Left lobe of liver (tissue), 2 donors: ENCODE measurements around the gene VRK1. TPM values are rescaled to one million over a fixed set of nuclear protein-coding genes. Genes with fewer than 3 reads are reported as not detected.
"Not testable (repeated sequence)": the region's sequence is repeated elsewhere in the genome, so short reads cannot be mapped to it uniquely, and the experiment has no call there.

Experiments used
- ATAC-seq: fragments of 200-7000 bp; cut with Tn5 transposase; one replicate; pipeline ENCODE4 v1.9.1; 2020; ENCODE audit warnings: mild to moderate bottlenecking, moderate library complexity
- DNase-seq: peaks from one replicate; pipeline ENCODE4 v3.0.0-alpha.2; 2020; ENCODE audit warnings: low spot score
- total RNA-seq: library from RNA; stranded (reverse); gene quantifications from one replicate; pipeline ENCODE4 v1.2.1, GENCODE V29; 2021
- donor health status: DM: no; HTN: no; CAD: no; lungs with moderate emphysema.
- donor health status: DM: no; HTN: yes; CAD: no.

VRK1 gene
- total RNA-seq, 1 donor from 2014 or later = 1.8 TPM

DNA sequence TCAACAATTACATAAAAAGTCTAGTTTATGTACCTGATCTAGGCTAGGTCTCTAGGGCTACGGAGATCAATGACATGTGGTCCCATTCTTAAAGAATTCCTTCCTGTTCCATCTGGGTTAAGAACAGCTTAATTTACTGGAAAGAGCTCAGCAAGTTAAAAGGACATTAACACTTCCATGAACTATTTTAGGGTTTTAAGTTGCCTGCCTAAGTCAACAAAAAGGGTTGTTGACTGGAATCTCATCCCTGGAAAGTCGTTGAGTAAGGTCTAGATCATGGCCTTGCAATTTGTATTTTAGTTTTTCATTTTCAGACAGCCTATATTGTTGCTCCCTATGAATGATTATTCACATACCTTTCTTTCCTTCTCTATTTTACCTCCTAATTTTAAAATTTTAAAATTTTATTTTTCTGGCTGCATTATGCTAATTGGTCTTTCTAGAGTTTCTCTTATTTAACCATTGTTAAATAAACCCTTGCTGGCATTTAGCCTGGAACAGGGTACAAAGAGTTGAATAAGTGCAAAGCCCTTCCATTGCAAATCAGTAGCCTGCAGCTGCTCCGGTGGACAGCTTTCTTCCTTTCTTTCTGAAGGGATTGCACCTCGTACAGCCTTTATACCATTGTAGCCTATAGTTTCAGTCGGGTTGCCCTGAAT lies 66.3 kb downstream of the VRK1 start:
- peak; percentile 66 for ATAC-seq

DNA sequence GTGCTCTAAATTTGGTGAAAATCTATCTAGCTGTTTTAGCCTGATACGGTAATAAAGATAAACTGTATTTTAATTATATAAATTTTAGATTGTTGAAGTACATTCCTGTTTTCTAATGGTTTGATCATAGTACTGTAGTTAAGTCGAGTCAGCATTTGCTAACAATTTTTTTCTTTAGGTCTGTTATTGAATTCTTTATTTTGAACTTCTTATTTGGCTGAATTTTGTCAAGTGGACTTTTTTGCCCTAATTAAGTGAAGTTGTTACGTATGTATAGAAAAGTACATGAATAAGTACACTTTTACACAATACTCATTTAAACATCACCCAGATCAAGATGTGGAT lies 66.8 kb downstream of the VRK1 start:
- ATAC-seq (no peak), DNase-seq (no peak)

More for the DNA sequence above, 66.3 kb downstream of the VRK1 start:
- no peak for DNase-seq

DNA sequence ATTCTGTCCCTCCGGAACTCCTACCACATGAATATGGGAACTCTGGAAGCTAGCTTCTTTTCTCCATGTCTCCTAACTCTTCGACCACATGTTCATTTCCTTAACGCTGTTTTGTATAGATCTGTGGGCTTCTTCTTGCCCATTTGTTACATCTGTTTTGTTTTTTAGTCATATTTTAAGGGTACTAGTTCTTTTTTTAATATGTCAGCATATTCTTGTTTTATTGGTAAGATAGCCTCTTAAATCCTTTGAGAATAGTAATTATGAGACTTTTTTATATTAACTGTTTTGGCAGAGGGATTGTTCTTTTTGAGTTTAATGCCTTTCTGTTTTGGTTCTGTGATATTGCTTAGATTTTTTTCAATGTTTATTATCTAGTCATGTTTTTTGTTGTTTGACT lies 70.5 kb downstream of the VRK1 start:
- DNase-seq (no peak), ATAC-seq (no peak)

DNA sequence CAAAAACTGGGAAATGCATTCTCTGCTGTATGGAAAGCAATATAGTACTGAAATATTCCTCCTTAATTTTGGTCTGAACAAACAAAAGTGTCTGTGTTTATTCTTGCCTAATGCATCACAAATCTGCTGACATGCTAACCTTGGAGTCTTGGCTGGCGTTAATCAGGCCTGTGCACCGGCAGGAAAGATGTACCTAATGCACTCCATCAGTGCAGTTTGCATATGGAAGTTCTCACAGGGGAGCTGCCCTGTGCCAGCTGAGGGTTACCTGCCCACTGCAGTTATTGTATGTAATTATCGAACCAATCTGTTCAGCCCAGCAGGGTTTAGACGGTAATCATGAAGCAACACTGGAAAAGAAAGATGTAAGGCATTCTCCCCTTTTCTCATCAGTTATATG lies 76.9 kb downstream of the VRK1 start:
- ATAC-seq (no peak), DNase-seq (no peak)

GRCh38 chr14:96876747-96877146 lies 79.6 kb downstream of the VRK1 start:
- peak; percentile 77 for ATAC-seq
- no peak for DNase-seq

GRCh38 chr14:96881713-96882112 lies 84.5 kb downstream of the VRK1 start:
- ATAC-seq (no peak), DNase-seq (no peak)

- not testable (repeated sequence) for DNase-seq, ATAC-seq
Observed at GRCh38 chr14:96883974-96884373, 86.8 kb downstream of the VRK1 start.

GRCh38 chr14:96888158-96888557 lies 91.0 kb downstream of the VRK1 start:
- DNase-seq (no peak), ATAC-seq (no peak)

DNA sequence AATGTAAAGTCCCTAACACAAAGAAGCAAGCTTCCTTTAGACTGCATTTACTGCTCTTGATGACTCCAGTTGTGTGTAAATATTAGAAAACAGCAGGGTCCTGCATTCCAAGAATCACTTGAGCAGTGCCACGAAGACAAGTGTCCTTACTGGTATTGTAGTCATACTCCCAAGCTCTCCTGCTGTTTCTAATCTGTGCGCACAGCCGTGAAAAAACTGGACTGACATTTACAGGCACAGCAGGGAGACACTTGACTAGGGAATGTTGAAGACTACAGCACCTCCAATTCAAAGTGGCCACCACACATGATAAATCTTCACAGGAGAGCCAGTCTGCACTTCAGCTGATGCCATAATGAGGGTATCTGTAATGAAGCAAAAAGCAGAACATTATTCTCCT lies 91.4 kb downstream of the VRK1 start:
- no peak for ATAC-seq
- no peak for DNase-seq

DNA sequence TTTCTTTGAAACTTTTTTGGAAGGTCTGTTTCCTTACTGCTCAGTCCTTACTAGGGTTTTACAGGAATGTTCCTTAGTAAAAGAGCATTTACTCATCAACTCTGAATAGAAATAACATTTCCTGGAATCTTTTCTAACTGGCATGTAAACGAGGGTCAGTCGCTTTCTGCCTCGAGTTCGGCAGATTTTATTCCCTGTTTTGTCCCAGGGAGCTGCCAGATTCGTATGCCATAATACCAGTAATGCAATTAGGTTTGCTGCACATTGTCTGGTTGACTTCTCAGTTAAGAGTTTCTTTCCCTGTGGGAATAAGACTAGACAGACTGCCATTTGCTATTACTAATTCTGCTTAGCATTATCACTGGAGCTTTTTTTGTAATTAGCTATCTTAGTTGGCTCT lies 91.9 kb downstream of the VRK1 start:
- no peak for DNase-seq
- ATAC-seq = no peak

DNA sequence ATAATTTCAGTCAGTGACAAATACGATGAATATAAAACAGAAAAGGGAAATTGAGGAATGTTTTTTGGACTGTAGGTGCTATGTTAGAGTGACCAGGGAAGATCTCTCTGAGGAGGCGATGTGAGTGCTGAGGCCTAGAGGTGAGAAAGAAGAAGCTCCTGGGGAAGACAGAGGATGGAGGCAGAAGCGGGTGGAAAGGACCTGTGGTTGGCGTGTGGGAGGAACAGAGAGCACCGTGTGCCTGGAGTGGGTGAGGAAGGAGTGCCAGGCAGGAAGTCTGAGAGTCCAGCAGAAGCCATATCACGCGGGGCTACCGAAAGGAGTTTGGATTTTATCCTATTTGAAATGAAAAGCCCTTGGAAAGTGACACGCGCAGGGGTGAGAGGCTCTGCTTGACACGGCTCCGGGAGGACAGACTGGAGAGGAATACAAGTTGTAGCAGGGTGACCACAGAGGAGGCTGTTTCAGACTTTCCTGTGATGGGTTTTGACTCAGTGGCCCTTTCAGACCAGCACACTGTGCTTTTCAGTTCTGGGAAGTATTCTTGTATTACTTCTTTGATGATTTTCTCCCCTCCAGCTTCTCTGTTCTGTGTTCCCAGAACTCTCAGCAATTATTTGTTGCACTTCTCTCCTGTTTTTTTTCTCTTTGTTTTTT lies 96.9 kb downstream of the VRK1 start:
- ATAC-seq = no peak

DNA sequence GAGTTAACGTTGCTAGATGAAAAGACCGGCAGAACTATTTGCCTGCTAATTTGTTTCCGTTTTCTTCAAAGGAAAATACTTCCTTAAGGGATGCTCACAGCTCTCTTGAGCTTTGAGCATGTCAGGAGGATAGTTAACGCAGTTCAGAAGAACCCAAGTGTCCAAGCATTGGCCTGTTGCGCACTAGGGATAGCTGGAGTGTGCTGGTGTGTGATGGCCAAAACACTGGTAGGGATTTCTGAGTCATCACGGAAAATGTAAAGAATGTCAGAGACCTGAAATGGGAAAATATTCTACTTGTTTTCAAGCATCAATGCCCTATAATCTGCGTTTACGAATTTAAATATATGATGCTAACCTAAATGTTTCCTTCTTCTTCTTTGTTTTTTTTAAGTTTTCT lies 97.8 kb downstream of the VRK1 start:
- DNase-seq (no peak), ATAC-seq (no peak)

More for the DNA sequence above, 96.9 kb downstream of the VRK1 start:
- DNase-seq = no peak

GRCh38 chr14:96895658-96896271 lies 98.6 kb downstream of the VRK1 start:
- no peak for DNase-seq
- ATAC-seq = no peak

DNA sequence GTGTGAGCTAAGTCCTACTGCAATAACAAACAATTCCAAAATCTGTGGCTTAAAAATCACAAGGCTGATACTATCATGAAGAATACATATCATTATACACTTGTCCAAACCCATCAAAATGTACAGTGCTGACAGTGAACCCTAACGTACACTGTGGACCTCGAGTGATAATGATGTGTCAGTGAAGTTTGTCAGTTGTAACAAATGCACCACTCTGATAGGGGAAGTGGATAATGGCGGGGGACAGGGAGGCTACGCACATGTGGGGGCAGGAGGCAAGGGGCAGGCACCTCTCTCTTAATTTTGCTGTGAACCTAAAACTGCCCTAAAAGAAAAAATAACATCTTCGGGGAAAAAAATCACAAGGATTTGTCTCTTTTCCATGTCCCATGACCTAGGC lies 100.0 kb downstream of the VRK1 start:
- no peak for DNase-seq
- no peak for ATAC-seq

DNA sequence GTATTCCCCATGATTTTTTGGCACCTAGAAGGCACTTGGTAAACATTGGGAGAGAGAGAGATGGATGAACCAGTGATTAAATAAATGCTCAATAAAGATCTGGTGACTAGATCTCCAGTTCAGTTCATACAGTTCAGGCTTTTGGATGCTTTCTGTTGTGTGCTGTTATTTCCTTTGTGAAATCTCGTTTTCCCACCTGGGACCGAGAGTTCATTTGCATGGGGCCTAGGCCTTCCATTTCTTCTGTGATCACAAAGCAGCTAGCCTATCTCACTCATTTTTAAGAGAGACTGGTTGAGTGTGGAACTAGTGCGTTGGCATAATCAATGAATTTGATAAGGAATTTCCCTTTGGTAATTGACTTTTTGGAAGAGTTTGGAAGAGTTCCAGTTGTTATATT lies 104.0 kb downstream of the VRK1 start:
- DNase-seq (no peak), ATAC-seq (no peak)

GRCh38 chr14:96902004-96902403 lies 104.8 kb downstream of the VRK1 start:
- DNase-seq (no peak), ATAC-seq (no peak)

DNA sequence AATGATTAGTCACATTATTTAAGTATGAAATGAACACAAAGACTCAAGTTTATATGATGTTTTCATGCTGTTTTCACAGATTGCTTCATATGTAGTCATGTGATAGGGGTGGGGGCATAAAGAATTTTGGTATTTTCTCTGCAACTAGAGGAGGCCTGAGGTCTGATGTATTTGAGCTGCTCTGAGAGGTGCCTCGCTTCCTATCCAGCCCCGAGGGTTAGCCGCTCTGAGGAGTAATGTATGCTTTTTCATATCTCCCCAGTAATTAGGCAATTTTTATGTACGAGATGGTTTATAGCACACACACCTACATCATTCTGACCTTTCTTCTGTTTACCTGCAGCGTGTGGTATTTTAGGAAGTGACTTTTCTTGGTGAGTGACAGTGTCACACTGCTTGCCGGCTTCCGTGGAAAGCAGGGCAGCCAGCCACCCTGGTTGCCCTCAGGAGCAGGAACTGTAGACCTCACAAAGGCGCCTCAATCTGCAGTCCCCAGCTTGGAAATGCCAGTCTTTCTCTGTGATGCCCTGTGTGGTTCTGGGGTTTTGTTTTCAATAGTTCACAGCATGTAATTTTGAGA lies 106.4 kb downstream of the VRK1 start:
- DNase-seq = no peak
- no peak for ATAC-seq

DNA sequence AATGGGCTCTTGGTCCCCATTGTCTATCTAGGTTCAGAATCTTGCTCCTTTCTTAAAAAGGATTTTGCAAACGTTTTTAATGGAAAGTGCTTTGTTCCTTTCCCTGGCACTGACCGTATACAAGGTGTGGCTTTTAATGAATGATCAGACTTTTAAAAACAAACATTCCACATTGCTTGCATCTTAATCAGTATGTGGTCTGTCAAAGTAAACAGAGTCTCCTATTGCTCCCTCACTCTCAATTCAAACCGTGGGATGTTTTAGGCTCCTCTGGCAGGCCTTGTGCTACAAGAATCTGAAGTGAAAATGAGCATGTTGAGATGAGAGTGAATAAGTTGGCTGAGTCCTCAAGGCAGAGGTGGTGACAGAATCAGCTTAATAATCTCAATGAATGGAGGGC lies 107.0 kb downstream of the VRK1 start:
- ATAC-seq (no peak), DNase-seq (no peak)

DNA sequence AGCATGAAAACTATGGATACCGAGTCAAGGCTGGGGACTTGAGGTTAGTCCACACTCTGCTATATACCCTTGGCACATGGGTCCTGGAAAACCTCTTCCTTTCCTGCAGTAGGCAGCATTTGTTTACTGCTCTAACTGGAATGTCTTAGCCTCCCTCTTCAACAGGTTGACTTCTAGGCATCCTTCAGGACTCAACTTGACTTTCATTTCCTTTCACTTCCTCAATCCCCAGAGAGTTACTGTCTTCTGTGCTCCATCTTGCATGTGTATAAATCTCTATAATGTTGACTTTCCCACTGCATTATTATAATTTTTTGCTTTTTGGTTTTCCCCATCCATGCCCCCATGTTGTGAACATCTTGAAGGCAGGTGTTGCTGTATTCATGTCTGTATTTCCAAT lies 107.9 kb downstream of the VRK1 start:
- ATAC-seq (no peak), DNase-seq (no peak)

DNA sequence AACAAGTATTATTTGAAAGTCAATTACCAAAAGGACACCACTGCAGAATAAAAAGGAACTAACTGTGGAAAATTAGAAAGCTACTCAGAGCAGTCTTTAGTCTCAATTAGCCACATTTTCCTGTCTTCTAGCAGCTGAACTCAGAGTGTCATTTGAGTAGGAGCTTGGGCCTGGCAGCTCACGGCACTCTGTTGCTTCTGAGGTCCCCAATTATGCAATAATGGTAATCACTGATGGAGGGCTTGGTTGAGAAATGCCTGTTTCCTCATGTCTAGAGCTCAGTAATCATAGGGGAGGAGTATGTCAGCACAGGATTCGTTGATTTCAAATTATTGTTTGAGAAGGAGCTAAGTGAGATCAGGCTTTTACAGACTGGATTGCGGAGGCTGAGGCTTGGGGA lies 108.6 kb downstream of the VRK1 start:
- DNase-seq (no peak), ATAC-seq (no peak)

DNA sequence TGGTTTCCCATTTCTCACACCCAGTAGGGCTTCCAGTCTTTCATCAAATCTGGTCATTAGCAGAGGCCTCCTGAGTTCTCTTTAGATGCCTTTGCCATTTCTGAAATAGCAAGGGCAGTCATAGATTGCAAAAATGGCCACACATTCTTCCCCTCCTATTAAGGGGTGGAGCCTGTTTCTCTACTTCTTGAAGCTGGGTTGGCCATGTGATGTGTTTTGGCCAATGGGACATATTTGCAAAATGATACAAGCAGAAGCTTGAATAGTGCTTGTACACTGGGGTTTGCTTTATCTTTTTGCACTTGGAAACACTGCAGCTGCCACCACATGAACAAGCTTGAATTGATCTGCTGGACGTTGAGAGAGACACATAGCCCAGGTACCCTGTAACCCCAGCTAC lies 109.3 kb downstream of the VRK1 start:
- ATAC-seq = no peak
- DNase-seq = no peak

DNA sequence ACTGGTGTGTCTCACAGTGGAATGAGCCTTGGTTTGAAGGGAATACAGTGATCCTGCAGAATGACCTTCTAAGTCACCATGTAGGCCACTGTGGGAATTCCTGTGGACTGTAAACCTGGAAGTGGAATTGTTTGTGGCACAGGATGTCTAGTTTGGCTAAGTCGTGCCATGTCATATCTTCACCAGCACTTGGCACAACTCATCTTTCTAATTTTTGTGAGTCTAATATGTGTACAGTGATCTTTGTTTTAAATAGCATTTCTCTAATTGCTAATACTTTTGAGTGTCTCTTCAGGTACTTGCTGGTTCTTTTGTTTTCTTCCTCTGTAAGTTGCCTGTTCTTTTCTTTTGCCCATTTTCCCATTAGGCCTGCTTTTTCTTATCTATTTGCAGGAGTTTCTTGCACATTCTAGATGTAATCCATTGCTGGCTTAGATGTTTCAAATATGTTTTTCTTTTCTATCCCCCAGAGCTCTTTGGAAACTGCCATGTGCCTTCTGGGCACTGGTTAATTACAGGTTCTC lies 112.7 kb downstream of the VRK1 start:
- DNase-seq = no peak
- no peak for ATAC-seq
